ENCODE data around the gene SYS1.

- TF ChIP-seq, protein P1, sequence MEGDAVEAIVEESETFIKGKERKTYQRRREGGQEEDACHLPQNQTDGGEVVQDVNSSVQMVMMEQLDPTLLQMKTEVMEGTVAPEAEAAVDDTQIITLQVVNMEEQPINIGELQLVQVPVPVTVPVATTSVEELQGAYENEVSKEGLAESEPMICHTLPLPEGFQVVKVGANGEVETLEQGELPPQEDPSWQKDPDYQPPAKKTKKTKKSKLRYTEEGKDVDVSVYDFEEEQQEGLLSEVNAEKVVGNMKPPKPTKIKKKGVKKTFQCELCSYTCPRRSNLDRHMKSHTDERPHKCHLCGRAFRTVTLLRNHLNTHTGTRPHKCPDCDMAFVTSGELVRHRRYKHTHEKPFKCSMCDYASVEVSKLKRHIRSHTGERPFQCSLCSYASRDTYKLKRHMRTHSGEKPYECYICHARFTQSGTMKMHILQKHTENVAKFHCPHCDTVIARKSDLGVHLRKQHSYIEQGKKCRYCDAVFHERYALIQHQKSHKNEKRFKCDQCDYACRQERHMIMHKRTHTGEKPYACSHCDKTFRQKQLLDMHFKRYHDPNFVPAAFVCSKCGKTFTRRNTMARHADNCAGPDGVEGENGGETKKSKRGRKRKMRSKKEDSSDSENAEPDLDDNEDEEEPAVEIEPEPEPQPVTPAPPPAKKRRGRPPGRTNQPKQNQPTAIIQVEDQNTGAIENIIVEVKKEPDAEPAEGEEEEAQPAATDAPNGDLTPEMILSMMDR (IDR thresholded peaks at IDR 0.05), result no peak
- TF ChIP-seq POLR2A (IDR thresholded peaks at IDR 0.05), result no peak
These were observed 44.5 kb upstream of the SYS1 start for GRCh38 chr20:45318386-45318939.

Data from adrenal gland (tissue), 5 donors.